Activated CD4-positive, CD25-positive, alpha-beta regulatory T cell treated with anti-CD3 and anti-CD28 coated beads, Interleukin-2, amount 50 U/mL, for 24 hours (primary cell): Measurements from ENCODE around the gene COG7.
A peak's percentile ranks its signal among the peaks of the same experiment; 100 is the strongest.
"Not testable (repeated sequence)": the region's sequence is repeated elsewhere in the genome, so short reads cannot be mapped to it uniquely, and the experiment has no call there.

Experiments
- ATAC-seq, 2 donors: fragments of 150-1000 bp; cut with Tn5 transposase; one replicate each; pipeline ENCODE4 v1.10.0; 2021; ENCODE audit warnings: mild to moderate bottlenecking in 1 of 2, moderate library complexity in 1 of 2

COG7 gene

DNA sequence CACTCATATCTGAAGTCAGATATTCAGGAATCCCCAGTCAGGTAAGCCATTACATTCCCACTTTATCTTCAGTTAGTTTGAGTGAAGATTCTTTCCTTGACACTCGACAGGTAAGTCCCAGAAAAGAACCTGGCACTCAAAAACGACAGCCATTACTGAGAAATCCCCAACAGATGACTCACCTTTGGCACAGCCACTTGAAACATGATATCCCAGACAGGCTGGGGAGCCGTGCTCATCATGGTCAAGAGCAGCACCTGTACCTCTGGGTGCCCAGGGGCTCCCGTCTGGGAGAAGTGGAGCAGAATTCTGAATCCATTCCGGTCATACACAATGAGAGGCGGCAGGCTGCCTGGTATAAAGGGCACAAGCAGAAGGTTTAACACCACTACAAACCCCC is 16.8 kb upstream of the COG7 start:
- ATAC-seq = no peak

GRCh38 chr16:23466162-23466885 is 13.3 kb upstream of the COG7 start:
- peak; percentile 41 to 48 for ATAC-seq

GRCh38 chr16:23465179-23465578 is 12.2 kb upstream of the COG7 start:
- no peak for ATAC-seq

- ATAC-seq = no peak
Observed at GRCh38 chr16:23464196-23464595, 11.2 kb upstream of the COG7 start.

DNA sequence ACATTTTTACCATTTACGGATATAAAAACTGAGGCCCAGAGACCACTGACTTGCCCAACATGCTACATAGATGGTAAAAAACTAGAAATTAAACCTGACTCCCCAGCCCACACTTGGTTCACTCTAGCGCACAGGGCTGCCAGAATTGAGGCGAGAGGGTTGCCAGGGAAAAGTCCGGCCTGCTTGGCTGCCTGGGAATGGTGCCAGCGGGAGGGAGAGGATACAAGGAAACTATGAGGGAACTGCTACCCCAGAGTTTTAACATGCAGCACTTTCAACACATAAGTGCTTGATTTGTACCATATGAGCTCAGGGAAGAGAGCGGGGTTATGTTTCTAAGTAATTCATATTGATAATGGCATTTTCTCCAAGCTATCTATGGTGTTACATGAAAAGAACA is 10.0 kb upstream of the COG7 start:
- not testable (repeated sequence) for ATAC-seq

DNA sequence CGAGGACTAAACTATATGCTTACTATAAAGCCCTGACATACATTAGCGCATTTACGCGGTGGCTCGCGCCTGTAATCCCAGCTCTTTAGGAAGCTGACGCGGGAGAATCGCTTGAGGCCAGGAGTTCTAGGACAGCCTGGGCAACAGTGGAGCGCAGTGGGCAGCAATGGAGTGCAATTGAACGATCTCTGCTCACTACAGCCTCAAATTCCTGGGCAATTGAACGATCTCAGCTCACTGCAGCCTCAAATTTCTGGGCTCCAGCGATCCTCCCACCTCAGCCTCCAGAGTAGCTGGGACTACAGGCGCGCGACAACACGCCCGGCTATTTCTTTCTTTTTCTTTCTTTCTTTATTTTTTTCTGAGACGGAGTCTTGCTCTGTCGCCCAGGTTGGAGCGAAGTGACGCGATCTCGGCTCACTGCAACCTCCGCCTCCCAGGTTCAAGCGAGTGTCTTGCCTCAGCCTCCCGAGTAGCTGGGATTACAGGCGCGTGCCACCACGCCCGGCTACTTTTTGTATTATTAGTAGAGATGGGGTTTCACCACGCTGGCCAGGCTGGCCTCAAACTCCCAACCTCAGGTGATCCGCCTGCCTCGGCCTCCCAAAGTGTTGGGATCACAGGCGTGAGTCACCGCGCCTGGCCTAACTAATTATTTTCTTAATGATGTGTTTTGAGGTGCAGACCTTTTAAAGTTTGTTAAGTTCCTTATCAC is 506 bp upstream of the COG7 start:
- ATAC-seq = no peak

GRCh38 chr16:23452221-23452571 is 793 bp downstream of the COG7 start:
- peak; percentile 13 to 14 for ATAC-seq

DNA sequence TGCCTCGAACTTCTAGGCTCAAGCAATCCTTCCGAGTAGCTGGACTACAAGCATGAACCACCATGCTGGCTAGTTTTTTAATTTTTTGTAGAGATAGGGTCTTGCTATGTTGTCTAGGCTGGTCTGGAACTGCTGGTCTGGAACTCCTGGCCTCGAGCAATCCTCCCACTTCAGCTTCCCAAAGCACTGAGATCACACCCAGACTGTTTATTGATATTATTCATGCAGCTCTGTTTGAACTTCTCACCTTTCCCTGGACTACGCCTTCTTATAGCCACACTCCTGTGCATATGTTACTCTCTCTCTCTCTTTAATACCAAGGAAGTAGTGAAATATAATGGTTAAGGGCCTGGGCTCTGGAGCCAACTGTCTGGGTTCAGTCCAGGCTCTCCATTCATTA is 4.6 kb downstream of the COG7 start:
- no peak for ATAC-seq

DNA sequence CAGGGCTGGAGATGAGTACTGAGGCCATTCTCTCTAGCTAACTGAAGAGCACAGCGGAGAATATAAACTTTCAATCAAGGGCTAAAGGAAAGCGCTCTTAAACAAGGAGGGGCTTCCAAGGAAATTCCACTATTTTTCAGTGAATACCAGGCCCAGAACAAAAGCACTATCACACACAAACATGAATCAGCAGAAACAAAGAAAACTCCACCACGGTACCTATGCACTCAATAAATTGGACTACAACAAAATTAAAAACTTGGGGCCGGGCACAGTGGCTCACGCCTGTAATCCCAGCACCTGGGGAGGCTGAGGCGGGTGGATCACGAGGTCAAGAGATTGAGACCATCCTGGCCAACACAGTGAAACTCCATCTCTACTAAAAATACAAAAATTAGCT is 15.4 kb downstream of the COG7 start:
- not testable (repeated sequence) for ATAC-seq

GRCh38 chr16:23436951-23437350 is 16.0 kb downstream of the COG7 start:
- no peak for ATAC-seq

DNA sequence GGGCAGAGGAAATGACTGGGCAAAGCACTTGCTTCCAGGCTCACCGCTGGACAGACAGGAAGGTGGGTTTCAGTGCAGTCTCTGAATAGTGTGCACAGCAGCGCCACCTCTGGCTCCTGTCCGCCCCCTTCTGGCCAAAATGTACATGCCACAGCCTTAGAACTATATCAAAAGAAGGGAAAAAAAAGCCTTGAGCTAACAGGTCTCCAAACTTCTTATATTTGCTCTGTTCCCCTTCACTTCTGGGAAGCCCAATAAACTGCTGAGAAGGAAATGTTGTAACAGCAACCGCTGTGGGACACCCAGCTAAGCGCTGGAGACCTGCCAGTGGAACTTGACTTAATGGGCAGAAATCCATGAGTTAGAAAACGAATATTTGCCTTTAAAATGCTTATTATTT is 17.5 kb downstream of the COG7 start:
- peak; percentile 81 to 90 for ATAC-seq

- no peak for ATAC-seq
Observed at GRCh38 chr16:23434380-23434779, 18.6 kb downstream of the COG7 start.

DNA sequence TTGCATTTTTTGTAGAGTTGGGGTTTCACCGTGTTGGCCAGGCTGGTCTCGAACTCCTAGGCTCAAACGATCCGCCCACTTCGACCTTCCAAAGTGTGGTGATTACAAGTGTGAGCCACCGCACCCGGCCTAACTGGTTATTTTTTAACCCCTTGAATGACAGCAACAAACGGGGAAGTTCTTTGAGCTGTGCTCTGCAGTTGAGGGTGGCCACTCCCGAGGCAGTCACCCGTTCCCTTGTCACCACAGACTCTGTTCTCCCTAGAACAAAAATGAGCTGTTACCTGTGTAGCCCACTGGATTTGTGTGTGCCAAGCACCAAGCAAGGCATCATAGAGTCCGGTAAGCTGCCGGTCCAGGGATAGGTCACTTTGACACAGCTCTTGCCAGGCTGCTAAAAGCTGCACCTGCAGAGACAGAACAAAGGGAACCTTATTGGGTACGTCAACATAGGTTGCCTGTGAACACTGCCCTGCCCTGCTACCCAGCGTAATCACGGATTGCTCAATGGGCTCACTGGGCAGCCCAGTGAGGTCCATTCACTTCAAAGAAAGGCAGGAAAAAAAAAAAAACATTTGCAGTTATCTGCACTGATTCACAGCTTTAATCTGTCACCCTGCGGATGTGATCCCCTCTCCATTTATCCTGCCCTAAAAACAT is 19.6 kb downstream of the COG7 start:
- no peak for ATAC-seq

- ATAC-seq = no peak
Observed at GRCh38 chr16:23432176-23433128, 20.5 kb downstream of the COG7 start.

DNA sequence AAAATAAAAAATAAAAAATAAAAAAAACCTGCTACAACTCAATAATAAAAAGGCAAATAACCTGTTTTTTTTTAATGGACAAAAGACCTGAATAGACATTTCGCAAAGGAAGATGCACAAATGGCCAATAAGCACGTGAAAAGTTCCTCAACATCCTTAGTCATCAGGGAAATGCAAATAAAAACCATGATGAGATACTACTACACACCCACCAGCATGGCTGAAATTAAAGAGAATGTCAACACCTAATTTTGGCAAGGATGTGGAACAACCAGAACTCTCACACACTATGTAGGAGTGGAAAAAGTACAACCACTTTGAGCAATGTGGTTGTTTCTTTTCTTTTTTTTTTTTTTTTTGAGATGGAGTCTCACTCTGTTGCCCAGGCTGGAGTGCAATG is 24.6 kb downstream of the COG7 start:
- no peak for ATAC-seq

- no peak for ATAC-seq
Observed at GRCh38 chr16:23424292-23424958, 28.6 kb downstream of the COG7 start.

DNA sequence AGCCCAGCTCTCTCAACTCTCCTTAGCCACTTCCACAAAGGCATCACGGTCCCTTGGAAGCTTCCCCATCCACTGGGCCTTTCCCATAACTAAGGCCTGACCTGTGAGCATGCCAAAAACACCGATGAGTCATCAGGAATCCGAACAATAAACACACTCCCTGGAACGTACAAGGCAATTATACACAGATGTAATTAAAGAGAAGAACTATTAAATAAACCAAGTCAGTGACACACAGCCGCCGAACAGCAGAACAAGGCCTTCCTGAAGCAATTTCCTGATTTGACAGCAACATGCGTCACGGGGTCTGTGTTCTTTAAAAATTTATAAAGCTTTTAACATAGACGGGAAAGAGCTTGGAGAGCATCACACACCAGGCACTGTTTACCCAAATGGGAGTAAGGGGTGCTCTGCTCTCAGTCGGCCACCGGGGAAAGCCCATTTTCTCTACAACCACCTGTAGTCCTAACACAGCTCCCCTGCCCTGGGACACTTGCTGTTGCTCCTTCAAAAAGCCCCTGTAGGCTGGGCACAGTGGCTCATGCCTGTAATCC is 29.4 kb downstream of the COG7 start:
- ATAC-seq = no peak

GRCh38 chr16:23420011-23420410 is 33.0 kb downstream of the COG7 start:
- no peak for ATAC-seq

DNA sequence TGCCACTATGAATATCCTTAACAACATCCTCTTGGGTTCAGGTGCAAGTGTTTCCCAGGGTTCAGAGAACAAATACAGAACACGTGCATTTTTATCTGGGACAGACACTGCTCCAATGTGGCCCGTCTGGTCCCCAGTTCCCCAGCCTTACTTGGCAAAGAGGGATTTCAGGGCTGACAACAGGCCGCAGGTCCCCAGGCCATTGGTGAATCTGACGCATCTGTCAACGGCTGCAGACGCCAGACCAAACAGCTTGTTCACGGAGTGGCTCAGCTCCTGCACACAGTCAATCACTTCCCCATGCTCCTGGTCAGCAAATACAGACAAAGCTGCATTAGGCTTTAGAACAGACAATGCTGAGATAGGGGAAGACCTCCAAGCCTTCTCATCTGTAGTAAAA is 36.2 kb downstream of the COG7 start:
- ATAC-seq = no peak

DNA sequence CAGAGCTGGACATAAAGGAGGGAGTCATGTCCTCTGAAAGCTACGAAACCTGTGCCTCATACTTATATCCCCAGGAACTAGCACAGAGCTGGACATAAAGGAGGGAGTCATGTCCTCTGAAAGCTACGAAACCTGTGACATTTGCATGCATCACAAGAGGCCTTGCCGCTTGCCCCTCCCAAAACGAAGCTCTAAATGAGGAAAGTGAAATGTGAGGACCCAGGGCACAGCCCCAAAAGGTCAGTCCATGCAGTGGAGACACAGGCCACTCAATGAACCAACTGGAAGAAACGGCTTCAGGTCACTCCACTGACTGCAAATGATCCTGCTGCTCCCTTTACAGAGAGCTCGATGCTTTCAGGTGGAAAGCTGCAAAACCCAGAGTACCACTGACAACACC is 38.3 kb downstream of the COG7 start:
- no peak for ATAC-seq

DNA sequence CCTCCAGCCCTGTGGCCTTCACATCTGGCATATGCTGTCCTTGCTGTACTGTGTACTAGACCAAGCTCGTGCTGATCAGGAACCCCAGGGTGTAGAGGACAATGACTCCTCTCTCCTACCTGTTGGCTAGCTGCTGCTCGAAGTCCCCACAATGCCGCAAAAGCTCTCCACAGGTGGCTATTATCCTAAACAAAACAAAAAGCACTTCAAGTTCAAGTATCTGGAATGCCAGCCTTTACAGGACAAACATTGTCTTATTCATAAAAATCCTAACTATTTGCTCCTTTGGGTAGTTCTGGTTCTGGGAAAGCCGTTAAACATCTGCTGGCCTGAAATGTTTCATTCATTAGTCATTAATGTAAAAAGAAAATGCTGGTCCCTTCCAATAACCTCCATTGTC is 42.8 kb downstream of the COG7 start:
- ATAC-seq = no peak

GRCh38 chr16:23409522-23409921 is 43.5 kb downstream of the COG7 start:
- ATAC-seq = no peak
